HG02642 (cell line): ENCODE results near the gene NTSR1.

ENCODE experiments used
- ATAC-seq: cut with Tn5 transposase; IDR thresholded peaks from one replicate; pipeline ENCODE4 v1.9.1; 2021; ENCODE audit warnings: mild to moderate bottlenecking; ENCODE audit not compliant: unreplicated experiment, poor library complexity

The NTSR1 gene

DNA sequence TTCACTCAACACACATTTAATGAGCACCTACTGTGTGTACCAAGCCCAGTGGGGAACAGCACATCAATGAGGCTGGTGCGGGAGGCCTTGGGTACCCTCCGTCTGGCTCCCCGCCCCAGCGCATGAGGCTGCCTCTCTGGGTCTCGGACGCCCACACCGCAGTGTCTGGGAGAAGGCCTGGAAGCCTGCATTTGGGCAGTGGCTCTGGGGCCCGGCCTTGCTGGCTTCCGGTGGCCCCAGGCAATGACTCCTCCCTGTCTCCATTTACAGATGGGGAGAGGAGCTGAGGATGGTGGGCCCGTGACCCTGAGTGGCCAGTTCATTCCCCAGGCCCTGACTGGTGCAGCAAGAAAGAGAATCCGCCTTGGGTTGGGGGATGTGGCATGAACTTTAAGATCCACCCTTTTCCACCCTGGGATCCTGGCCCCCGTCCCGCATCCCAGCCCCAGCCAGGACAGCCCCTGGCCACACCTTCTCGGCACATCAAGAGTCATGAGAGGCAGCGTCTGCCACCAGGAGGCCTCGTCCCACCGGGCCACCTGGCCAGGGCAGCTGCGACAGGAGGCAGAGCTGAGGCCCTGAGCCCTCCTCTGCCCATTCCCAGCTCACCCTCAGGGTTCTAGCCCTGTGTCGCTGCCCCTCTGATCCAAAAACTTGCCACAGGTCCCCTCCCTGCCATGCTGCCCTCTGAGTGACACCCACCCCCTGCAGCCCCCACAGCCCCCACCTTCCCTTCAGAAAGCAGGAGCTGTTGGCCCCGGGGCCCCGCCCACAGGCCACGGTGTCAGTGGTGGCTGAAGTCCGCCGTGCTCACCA lies 70.2 kb downstream of the NTSR1 start:
- no peak for ATAC-seq

DNA sequence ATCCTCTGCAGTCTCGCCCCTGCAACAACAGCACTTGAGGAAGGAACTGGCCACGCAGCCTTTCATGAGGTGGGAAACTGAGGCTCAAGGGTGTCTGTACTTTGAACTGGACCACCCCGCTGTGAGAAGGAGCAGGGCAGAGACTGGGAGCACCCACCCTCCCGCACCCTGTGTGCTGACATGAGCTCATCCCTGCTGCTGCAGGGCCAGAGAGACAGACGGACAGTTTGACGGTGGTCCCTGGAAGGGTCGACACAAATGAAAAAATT lies 70.7 kb downstream of the NTSR1 start:
- no peak for ATAC-seq

DNA sequence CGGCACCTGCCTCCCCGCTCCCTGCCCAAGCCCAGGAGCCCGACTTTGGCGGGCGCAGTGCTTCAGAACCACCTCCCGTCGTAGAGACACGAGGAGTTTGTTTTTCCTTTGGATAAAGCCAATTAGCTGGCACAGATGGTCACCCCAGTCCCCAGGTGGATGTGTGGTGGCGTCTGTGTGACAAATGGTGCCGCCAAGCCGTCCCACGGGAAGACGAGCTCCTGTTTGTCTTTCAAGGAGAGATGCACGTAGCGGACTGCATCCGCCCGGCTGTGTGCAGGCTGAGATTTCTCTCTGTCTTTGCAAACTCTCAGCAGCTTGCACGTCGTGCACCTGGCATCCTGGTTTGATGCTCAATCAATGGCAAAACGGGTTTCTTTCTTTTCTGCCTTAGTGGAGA lies 71.6 kb downstream of the NTSR1 start:
- no peak for ATAC-seq

DNA sequence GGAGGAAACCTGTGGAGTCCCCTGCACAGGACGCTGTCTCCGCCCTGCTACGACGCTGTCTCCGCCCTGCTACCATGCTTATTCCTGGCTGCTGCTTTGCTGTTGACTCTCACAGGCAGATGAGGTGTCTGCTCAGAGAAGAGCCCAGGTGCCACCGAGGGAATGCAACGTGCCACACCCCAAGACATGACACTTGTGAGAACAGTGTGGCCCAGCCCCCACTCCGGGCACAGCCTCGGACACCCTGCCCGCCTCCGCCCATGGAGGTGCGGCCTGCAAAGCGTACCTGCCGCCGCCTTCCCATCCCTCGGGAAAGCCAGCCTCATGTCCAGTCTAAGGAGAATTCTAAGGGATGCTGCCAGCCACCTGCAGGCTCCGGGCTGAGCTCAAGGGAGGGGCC lies 72.1 kb downstream of the NTSR1 start:
- ATAC-seq = no peak

DNA sequence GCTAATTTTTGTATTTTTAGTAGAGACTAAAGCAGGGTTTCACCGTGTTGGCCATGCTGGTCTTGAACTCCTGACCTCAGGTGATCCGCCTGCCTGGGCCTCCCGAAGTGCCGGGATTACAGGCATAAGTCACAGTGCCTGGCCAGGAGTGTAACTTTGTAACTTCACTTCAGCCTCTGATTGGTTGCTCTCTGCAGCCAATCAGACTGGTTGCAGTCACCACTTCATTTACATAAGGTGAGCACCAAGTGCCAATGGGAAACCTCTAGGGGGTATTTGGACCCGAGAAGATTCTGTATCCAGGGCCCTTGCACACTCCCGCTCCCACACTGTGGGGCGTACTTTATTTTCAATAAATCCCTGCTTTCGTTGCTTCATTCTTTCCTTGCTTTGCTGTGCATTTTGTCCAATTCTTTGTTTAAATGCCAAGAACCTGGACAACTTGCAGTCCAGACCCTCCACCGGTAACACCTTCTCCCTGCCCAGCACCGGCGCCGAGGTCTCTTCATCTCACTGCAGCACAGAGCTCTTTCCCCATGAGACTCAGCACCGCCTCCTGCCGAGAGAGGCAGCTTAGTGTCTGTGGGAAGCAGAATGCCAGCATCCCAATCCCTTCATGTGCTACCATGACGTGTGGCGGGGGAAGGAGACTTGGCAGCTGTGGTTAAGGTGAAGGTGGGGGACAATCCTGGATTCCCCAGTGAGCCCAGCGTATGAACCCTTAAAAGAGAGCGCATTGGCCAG lies 73.7 kb downstream of the NTSR1 start:
- no peak for ATAC-seq

DNA sequence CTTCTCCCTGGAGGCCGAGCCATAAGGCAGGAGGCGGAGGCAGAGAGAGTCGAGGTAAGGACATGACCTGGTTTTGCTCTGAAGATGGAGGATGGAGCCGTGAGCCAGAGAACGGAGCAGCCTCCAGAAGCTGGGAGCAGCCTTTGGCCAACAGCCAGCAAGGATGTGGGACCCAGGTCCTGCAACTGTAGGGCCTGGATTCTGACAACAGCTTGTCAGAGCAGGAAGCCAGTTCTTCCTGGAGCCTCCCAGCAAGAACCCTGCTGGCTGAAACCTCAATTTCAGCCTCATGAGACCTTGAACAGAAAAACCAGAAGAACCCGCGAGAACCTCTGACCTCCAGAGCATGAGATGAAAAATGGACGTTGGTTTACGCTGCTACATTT lies 74.2 kb downstream of the NTSR1 start:
- no peak for ATAC-seq

DNA sequence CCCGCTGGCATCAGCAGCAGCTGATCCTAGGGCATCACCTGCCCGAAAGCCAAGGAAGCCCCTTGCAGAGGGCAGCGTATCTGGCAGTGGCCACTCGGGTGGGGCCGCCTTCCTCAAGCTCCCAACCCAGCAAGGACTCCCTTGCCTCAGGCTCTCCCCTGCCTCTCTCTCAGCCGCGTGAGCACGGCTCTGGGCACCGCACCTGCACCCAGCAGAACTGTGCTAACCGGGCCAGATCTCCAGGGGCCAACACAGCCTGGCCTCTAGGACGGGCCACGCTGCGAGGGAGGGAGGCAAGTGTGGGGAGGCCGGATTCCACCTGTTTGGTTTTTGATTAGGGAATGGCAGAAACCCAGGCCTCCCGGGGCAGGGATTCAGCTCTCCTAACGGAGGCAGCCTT lies 75.9 kb downstream of the NTSR1 start:
- ATAC-seq = no peak

DNA sequence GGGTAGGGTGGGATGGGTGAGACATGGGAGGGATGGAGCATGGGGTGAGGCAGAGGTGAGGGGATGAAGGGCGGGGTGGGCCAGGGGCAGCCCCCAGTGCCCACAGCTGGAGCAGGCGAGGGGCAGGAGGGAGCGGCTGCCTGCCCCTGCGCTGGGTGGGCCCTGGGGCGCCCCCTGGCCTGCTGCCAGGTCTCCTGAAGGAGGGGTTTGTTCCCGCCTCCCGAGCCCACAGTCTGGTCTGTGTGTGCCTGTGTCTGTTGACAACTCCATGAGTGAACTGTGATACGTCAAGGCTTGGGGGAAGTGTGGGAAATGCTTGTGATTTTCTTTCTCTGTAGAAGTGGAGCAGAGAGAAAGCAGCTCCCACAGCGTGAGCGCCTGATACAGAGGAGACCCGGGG lies 76.8 kb downstream of the NTSR1 start:
- ATAC-seq = no peak

DNA sequence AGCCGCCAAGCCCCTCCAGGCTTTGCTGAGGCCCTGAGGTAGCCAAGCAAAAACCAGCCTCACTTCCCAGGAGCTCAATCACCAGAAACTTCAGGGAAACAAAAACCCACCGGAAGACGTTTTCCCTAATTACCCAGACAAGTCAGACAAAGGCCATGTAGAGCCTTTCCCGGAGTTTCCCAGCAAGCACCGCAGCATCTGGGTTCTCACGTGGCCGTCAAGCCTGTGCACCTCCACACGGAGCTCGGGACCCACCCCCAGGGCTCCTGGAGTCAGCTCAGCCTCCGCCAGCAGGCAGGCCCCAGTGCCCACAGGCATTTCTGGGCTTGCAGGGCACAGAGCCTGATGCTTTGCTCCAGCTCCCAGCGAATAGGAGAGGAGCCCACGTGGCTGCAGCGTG lies 77.5 kb downstream of the NTSR1 start:
- ATAC-seq = no peak

DNA sequence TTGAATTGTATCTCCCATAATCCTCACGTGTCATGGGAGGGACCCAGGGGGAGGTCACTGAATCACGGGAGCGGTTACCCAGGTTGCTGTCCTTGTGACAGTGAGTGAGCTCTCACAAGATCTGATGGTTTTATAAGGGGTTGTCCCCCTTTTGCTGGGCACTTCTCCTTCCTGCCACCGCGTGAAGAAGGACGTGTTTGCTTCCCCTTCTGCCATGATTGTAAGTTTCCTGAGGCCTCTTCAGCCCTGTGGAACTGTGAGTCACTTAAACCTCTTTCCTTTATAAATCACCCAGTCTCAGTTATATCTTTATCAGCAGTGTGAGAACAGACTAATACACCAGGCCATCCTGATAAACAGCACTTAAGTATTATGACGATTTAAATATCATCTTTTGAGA lies 78.7 kb downstream of the NTSR1 start:
- no peak for ATAC-seq

DNA sequence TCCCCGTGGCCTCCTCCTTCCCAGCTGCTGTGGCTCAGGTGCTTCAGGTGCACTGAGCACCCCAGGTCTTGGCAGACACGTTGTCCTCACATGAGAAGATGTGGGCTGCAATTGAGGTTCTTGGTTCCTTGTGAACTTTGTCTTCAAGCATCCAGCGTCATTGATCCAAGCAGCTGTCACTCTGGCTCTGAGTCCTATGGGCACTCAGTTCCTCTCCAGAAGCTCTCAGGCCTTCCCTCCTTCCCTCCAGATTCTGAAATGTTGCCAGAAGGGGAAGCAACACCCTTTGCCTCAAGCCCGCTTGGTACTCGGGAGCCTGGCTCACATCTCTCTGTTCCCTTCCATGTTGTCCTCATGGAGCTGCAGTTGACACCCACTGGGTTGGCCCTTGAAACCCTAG lies 79.2 kb downstream of the NTSR1 start:
- no peak for ATAC-seq

DNA sequence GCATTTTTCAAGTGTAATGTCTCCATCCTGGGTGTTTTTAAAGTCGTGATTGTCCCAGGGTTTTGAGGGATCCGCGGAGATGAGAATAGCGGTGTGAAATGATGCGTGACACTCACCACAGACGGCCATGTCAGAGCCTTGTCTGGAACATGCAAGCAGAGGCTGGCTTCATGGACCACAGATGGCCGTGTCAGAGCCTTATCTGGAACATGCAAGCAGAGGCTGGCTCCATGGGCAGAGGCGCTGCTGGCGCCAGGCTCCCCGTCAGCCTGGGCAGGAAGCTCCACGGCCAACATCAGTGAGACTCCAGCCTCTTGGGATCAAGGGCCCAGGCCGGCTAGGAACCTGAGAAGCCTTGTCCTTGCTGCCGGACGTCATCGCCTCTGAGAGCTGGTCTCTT lies 80.0 kb downstream of the NTSR1 start:
- no peak for ATAC-seq

DNA sequence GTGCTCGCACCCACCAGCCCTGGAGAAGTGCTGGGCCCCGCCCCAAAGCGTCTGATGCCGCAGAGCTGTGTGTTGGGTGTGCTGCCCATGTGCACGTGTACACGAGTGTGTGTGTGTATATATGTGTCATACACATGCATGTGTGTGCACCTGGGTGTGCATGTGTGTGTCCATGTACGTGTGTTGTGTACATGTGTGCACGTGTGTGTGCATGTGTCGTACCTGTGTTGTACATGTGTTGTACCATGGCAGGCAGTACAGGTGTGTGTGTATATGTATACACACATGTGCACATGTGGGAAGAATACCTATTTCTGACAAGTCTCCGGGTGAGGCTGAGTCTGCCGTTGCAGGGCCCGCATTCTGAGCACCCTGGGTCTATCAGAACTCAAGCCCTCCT lies 81.4 kb downstream of the NTSR1 start:
- no peak for ATAC-seq

DNA sequence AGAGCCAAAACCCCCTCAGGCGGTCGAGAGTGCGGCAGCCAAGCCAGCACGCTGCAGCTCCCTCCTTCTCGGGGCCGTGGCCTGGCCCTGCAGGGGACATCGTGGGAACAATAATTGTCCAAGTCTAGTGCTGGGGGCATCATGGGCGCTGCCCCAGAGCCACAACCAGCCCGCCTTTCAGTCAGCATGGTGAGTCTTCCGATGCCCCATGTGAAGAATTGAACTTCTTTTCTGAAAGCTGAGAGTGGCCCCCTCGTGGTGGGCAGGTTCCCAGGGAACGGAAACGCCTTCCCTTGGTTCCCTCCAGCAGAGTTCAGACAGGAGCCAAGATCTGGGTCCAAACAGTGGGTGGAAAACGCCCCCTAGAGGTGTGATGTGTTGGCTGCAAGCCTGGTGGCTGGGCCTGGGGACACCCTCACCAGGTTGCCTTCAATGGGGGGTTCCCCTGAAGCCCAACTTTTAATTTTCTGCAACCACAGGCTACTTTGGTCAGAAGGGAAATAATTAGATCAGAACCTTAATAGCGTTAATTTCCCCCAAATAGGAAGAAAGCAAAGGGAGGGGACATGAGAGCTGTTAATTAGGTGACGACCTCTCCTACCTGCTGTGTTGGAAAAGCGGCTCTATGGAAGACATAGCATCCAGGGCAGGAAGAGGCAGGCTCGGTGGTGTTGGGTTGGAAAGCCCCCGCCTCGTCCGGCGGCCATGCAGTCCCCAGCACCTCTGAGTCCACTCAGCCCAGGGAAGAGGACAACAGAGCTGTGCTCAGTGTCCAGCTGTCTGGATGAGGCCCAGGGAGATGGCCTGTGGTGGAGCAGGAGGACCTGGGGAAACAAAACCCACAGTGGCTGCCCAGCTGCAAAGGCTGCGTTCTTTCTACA lies 82.9 kb downstream of the NTSR1 start:
- ATAC-seq = no peak

DNA sequence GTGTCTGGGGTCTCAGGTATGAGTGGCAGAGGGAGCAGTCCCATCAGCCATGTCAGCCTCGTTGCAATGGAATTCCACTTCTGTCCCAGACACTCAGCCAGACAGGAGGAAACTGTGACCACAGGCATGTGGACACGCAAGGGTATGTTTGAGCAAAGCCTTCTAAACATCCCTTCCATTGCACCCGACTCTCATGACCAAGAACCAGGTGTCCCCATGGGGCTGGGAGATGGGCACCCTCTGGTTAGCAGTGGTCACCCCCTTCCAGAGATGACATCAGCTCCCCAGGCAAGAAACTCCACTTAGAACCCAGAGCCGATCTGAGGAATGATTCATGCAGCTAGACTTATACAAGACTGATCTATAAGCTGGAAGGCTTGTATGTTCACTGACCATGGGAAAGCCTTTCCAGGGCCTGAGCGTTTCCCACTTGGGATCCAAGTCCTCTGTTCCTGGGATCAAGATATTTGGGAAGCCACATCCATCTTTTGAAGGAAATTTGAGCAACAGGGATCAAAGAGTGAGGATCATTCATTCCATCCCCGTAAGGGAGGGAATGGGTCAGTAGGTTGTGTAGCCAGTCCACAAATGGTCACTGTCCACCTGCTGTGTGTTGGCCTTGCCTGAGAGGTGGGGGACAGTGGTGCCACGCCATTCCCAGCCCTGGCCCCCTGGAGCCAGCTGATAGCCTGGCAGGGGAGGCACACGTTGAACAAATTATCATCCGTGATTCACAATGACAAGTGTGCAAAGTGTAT lies 83.7 kb downstream of the NTSR1 start:
- no peak for ATAC-seq

DNA sequence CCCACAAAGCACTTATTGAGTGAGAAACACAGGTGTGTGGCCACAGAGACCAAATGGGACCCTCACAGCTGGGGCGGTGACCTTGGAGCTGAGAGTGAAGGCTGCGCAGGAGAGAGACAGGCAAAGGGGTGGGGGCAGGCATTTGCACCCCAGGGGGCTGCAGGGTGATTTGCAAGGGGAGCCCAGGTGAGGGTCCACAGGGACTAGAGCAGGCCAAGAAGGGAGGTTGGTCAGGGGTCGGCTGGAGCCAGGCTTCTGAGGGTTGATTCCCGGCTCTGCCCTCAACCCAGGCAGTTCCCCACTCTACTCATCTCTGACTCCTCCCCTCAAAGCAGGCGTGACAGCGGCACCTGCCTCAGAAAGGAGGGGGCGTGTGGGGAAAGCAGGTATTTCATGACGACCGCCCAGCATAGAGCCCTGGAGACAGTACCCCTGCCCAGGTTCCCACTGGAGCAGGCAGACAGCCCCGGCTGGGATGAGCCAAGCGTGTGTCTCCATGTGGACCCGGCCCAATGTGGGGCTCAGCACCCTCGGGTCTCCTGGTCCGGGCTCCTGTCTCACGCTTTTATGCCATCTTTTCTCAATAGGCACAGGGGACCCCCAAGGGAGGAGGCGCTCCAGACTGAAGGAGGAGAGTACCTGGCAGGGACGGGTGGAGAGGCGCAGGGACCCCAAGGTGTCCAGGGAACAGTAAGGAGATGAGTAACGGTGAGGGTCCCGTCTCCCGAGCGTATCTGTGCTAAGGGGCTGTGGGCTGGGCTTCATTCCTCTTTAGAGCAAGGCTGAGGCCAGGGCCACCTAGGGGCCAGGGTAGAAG lies 84.5 kb downstream of the NTSR1 start:
- no peak for ATAC-seq

DNA sequence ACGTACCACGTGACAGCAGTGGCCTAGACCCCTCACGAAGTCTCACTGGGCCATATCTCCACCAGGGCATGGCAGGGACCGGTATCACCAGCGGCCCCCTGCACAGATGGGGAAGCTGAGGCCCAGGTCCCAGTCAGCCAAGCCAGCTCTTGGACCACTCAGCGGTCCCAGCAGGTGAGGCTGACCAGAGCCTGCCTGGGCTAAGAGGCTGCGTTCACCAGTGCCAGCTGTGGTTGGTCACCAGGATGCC lies 85.0 kb downstream of the NTSR1 start:
- ATAC-seq = no peak

DNA sequence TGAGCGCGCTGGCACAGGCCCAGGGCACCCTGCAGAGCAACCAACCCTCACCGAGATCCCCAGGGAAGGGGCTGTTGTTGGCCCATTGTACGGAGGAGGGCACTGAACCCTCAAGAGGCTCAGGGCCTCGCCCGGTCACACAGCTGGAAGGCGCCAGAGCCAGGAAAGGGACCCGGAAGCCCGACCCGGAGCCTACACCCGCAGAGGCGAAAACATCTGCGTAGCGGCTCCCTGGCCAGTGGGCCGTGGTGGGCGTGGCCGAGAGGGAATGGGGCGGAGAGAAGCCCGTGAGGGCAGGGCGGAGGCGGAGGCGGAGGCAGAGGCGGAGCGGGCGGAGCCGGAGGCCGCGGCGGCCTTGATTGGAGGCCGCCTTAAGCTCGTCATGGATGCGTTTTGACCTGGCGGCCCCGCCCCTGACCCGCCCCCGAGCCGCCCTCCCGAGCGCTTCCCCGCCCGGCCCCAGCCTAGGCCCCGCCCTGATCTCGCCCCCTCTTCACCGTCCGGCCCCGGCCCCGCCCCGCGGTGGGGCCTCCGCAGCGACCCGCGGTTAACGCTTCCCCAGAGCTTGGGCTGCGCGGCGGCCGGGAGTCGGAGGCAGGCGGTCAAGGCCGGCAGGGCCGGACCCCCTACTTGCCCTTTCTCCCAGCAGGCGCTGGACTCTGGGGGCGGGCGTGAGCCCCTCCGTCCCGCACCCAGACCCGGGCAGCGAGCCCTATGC lies 85.5 kb downstream of the NTSR1 start:
- ATAC-seq = peak; percentile 75

DNA sequence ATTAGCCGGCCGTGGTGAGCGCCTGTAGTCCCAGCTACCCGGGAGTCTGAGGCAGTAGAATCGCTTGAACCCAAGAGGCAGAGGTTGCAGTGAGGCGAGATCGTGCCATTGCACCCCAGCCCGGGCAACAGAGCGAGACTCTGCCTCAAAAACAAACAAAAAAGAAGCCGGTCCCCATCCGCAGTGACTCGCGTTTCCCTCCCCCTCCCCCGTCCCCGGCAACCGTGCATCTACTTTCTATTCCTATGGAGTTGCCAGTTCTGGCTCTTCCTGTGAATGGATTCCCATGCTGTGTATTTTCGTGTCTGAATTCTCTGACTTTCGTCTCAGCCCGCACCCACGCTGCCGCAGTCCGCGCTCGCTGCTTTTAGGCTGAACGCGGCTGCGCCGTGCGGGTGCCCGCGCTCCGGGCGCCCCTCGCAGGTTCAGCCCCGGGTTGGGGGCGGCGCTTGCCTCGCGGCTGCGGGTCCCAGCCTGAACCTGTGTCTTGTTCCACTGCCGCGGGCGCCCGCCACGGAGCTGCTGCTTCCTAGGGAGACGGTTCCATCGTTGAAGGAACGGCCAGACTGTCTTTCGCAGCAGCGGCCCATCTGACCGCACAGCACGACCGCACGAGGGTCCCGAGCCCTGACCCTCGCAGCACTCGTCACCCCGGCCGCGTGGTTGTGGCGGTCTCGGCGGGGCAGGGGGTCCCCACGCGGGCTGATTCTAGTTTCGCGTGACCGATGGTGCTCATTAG lies 86.6 kb downstream of the NTSR1 start:
- ATAC-seq = no peak
